Activated naive CD4-positive, alpha-beta T cell treated with anti-CD3 and anti-CD28 coated beads, Interleukin-2, amount 50 U/mL, for 24 hours (primary cell): ENCODE results near the gene NADK.
"Not testable (repeated sequence)": the region's sequence is repeated elsewhere in the genome, so short reads cannot be mapped to it uniquely, and the experiment has no call there.

Source experiments
- H3K27ac Mint-ChIP-seq: one replicate; pipeline ENCODE4 v1.8.0; 2021; ENCODE audit warnings: mild to moderate bottlenecking, mixed read lengths
- H3K27me3 Mint-ChIP-seq: one replicate; pipeline ENCODE4 v1.8.0; 2021; ENCODE audit warnings: mixed read lengths
- H3K36me3 Mint-ChIP-seq: one replicate; pipeline ENCODE4 v1.8.0; 2021; ENCODE audit warnings: mixed read lengths
- H3K4me1 Mint-ChIP-seq: one replicate; pipeline ENCODE4 v1.8.0; 2021; ENCODE audit warnings: mixed read lengths
- H3K4me3 Mint-ChIP-seq: one replicate; pipeline ENCODE4 v1.8.0; 2021; ENCODE audit warnings: mild to moderate bottlenecking, mixed read lengths
- H3K9me3 Mint-ChIP-seq: one replicate; pipeline ENCODE4 v1.8.0; 2021; ENCODE audit warnings: mixed read lengths

Gene NADK

GRCh38 chr1:1721201-1721600 lies 57.1 kb downstream of the NADK start:
- Mint-ChIP-seq H3K27me3 (no peaks in the 10 kb centered on the region), H3K4me3 (peak overlapping the region; percentile 15), H3K36me3 (peaks cover 11% of the 10 kb centered on the region), H3K27ac (no peak overlapping the region), H3K4me1 (peaks cover 9% of the 10 kb centered on the region), H3K9me3 (no peaks in the 10 kb centered on the region)

GRCh38 chr1:1715109-1715883 lies 63.0 kb downstream of the NADK start:
- not testable (repeated sequence) for H3K4me1 Mint-ChIP-seq, H3K27me3 Mint-ChIP-seq, H3K27ac Mint-ChIP-seq, H3K9me3 Mint-ChIP-seq, H3K4me3 Mint-ChIP-seq
- peaks cover 18% of the 10 kb centered on the region for H3K36me3 Mint-ChIP-seq

- not testable (repeated sequence) for H3K9me3 Mint-ChIP-seq, H3K27ac Mint-ChIP-seq, H3K4me3 Mint-ChIP-seq, H3K27me3 Mint-ChIP-seq, H3K36me3 Mint-ChIP-seq, H3K4me1 Mint-ChIP-seq
These were observed 70.4 kb downstream of the NADK start for GRCh38 chr1:1707897-1708296.

- not testable (repeated sequence) for H3K9me3 Mint-ChIP-seq, H3K4me1 Mint-ChIP-seq, H3K36me3 Mint-ChIP-seq, H3K4me3 Mint-ChIP-seq, H3K27me3 Mint-ChIP-seq, H3K27ac Mint-ChIP-seq
These were observed 71.0 kb downstream of the NADK start for GRCh38 chr1:1707241-1707640.

- not testable (repeated sequence) for H3K9me3 Mint-ChIP-seq, H3K4me1 Mint-ChIP-seq, H3K27me3 Mint-ChIP-seq, H3K4me3 Mint-ChIP-seq, H3K27ac Mint-ChIP-seq, H3K36me3 Mint-ChIP-seq
These were observed 72.6 kb downstream of the NADK start for GRCh38 chr1:1705623-1706022.

- not testable (repeated sequence) for H3K9me3 Mint-ChIP-seq, H3K27me3 Mint-ChIP-seq, H3K4me3 Mint-ChIP-seq, H3K4me1 Mint-ChIP-seq, H3K36me3 Mint-ChIP-seq, H3K27ac Mint-ChIP-seq
These were observed 73.8 kb downstream of the NADK start for GRCh38 chr1:1704284-1704957.

- H3K4me3 Mint-ChIP-seq: no peak overlapping the region
- H3K36me3 Mint-ChIP-seq: peaks cover 4% of the 10 kb centered on the region
- no peaks in the 10 kb centered on the region for H3K4me1 Mint-ChIP-seq
- no peak overlapping the region for H3K27ac Mint-ChIP-seq
- no peaks in the 10 kb centered on the region for H3K9me3 Mint-ChIP-seq
- H3K27me3 Mint-ChIP-seq: no peaks in the 10 kb centered on the region
These were observed 74.5 kb downstream of the NADK start for GRCh38 chr1:1703796-1704195.

- not testable (repeated sequence) for H3K4me1 Mint-ChIP-seq, H3K9me3 Mint-ChIP-seq, H3K27me3 Mint-ChIP-seq, H3K27ac Mint-ChIP-seq, H3K4me3 Mint-ChIP-seq, H3K36me3 Mint-ChIP-seq
These were observed 75.8 kb downstream of the NADK start for GRCh38 chr1:1702506-1702905.
